Nephron (organoid): ENCODE data around the gene STPG1.

Experiments
- H3K27ac Mint-ChIP-seq, 3 experiments: 2 replicates each; pipeline ENCODE4 v1.8.0; 2020; ENCODE audit warnings: mixed read lengths in 3 of 3, mild to moderate bottlenecking in 2 of 3, moderate library complexity in 1 of 3
- H3K27me3 Mint-ChIP-seq: 2 replicates; pipeline ENCODE4 v1.8.0; 2021; ENCODE audit warnings: low read depth, mild to moderate bottlenecking, moderate library complexity, mixed read lengths
- H3K36me3 Mint-ChIP-seq: 2 replicates; pipeline ENCODE4 v1.8.0; 2020; ENCODE audit warnings: low read depth, mixed read lengths
- H3K4me1 Mint-ChIP-seq: 2 replicates; pipeline ENCODE4 v1.8.0; 2020; ENCODE audit warnings: mixed read lengths
- H3K4me3 Mint-ChIP-seq, 3 experiments: 2 replicates each; pipeline ENCODE4 v1.8.0; 2020; ENCODE audit warnings: mild to moderate bottlenecking in 3 of 3, mixed read lengths in 3 of 3, moderate library complexity in 2 of 3
- H3K9me3 Mint-ChIP-seq: 2 replicates; pipeline ENCODE4 v1.8.0; 2020; ENCODE audit warnings: mixed read lengths
- TF ChIP-seq, protein P1 (sequence below), 3 experiments: fragments of 200-600 bp; sonication (generic); IDR thresholded peaks; one replicate each; pipeline ENCODE4 v1.5.0; 2021; ENCODE audit warnings: antibody characterized with exemption in 3 of 3; ENCODE audit not compliant: unreplicated experiment in 3 of 3

STPG1 gene

DNA sequence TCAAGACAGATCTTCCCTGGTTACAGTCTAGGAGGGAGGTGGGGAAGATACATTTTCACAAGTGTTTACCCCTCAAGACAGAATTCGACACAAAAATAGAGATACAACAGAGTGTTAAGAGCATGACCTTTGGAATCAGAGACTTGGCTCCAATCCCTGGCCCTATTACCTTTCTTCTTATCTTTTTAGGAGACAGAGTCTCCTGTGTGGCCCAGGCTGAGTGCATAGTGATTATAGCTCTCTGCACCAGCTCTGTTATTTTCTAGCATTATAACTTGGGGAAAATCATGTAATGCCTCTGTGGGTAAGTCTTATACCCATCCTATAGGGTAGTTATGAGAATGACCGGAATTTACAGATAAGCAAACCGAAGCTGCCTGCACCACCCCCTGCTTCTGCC, 11.9 kb upstream of the STPG1 start:
- H3K4me3 Mint-ChIP-seq = no peak overlapping the region
- no peaks in the 10 kb centered on the region for H3K9me3 Mint-ChIP-seq
- H3K36me3 Mint-ChIP-seq = peaks cover 17% of the 10 kb centered on the region
- H3K4me1 Mint-ChIP-seq = no peaks in the 10 kb centered on the region
- TF ChIP-seq, protein P1, sequence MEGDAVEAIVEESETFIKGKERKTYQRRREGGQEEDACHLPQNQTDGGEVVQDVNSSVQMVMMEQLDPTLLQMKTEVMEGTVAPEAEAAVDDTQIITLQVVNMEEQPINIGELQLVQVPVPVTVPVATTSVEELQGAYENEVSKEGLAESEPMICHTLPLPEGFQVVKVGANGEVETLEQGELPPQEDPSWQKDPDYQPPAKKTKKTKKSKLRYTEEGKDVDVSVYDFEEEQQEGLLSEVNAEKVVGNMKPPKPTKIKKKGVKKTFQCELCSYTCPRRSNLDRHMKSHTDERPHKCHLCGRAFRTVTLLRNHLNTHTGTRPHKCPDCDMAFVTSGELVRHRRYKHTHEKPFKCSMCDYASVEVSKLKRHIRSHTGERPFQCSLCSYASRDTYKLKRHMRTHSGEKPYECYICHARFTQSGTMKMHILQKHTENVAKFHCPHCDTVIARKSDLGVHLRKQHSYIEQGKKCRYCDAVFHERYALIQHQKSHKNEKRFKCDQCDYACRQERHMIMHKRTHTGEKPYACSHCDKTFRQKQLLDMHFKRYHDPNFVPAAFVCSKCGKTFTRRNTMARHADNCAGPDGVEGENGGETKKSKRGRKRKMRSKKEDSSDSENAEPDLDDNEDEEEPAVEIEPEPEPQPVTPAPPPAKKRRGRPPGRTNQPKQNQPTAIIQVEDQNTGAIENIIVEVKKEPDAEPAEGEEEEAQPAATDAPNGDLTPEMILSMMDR (IDR thresholded peaks at IDR 0.05; ENCODE audit: unreplicated experiment in 3 of 3) = no peak
- no peak overlapping the region for H3K27ac Mint-ChIP-seq
- H3K27me3 Mint-ChIP-seq = peaks cover 8% of the 10 kb centered on the region

DNA sequence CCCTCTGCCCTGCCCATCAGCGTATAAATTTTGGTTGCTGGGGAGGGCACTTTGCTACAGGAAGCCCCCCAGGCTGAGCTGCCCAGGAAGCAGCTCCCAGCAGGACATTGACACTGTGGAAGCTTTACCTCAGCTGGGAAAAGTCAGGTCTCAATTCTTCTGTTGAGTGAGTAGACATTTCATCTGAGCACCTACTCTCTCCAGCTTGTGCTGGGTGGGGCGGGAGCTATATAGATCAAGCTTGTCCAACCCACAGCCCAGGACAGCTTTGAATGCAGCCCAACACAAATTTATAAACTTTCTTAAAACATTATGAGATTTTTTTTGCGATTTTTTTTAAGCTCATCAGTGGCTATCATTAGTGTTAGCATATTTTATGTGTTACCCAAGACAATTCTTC, 11.4 kb upstream of the STPG1 start:
- no peak overlapping the region for H3K27ac Mint-ChIP-seq
- peaks cover 17% of the 10 kb centered on the region for H3K36me3 Mint-ChIP-seq
- H3K27me3 Mint-ChIP-seq = peaks cover 8% of the 10 kb centered on the region
- TF ChIP-seq, protein P1 (IDR thresholded peaks at IDR 0.05; ENCODE audit: unreplicated experiment in 3 of 3) = no peak
- no peaks in the 10 kb centered on the region for H3K4me1 Mint-ChIP-seq
- no peak overlapping the region for H3K4me3 Mint-ChIP-seq
- no peaks in the 10 kb centered on the region for H3K9me3 Mint-ChIP-seq

DNA sequence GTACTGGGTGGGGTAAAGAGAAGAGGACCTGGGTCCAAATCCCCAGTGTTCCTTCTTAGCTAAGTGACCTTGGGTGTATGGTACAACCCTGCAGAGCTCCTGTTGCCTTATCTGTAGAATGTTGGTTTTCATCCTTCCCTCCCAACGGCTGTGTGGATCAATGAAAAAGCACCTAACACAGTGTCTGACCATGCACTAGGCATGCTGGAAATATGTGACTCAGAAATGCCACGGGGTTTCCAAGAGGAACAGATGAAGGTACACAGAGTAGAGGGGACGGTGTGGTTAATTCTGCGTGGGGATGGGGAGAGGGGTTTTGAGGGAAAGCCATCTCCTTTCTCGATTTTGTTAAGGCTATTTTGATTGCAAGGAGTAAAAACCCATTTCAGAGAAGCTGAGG, 10.6 kb upstream of the STPG1 start:
- H3K9me3 Mint-ChIP-seq = no peaks in the 10 kb centered on the region

DNA sequence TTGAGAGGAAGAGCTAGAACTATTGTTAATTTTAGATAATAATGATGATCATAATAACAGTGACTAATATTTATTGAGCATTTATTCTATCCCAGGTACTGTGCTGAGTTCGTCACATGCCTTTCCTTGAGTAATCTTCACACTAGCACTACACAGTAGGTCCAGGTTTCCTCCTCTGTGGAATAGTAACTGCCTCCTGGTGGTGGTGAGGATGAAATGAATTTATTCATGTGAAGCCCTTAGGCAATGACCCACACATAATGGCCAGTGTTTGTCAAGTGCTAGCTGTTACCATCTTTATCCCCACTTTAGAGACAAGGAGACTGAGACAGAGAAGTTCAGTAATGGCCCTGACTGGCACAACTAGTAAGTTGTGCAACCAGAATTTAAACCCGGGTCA, 7.9 kb upstream of the STPG1 start:
- TF ChIP-seq, protein P1 (IDR thresholded peaks at IDR 0.05; ENCODE audit: unreplicated experiment in 3 of 3) = no peak
- H3K27ac Mint-ChIP-seq = no peak overlapping the region
- H3K4me1 Mint-ChIP-seq = peaks cover 12% of the 10 kb centered on the region
- H3K9me3 Mint-ChIP-seq = no peaks in the 10 kb centered on the region
- H3K4me3 Mint-ChIP-seq = no peak overlapping the region
- no peaks in the 10 kb centered on the region for H3K27me3 Mint-ChIP-seq
- H3K36me3 Mint-ChIP-seq = peaks cover 22% of the 10 kb centered on the region

More for the DNA sequence above, 10.6 kb upstream of the STPG1 start:
- peaks cover 8% of the 10 kb centered on the region for H3K27me3 Mint-ChIP-seq
- no peak overlapping the region for H3K27ac Mint-ChIP-seq
- TF ChIP-seq, protein P1 (IDR thresholded peaks at IDR 0.05; ENCODE audit: unreplicated experiment in 3 of 3) = no peak
- no peaks in the 10 kb centered on the region for H3K4me1 Mint-ChIP-seq
- no peak overlapping the region for H3K4me3 Mint-ChIP-seq
- H3K36me3 Mint-ChIP-seq = peaks cover 22% of the 10 kb centered on the region

DNA sequence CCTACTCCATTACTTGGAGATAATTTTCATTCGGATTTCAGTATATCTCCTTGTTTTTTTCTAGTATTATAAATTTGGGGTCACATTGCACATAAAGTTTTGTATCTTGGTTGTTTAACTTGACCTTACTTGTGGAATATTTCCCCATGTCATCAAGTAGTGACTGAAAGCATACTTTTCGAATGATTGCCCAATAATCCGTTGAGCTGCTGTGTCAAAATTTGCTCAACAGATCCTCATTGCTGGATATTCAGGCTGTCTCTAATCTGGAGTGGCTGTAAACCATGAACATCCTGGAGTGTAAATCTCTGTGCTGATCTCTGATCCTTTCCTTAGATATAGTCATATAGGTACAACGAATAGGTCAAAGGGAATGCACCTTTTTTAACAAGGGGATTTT, 7.0 kb upstream of the STPG1 start:
- Mint-ChIP-seq H3K4me3 (no peak overlapping the region), H3K27ac (no peak overlapping the region), H3K9me3 (no peaks in the 10 kb centered on the region), H3K27me3 (peaks cover 4% of the 10 kb centered on the region), H3K36me3 (peaks cover 19% of the 10 kb centered on the region), H3K4me1 (peaks cover 20% of the 10 kb centered on the region)
- TF ChIP-seq, protein P1 (IDR thresholded peaks at IDR 0.05; ENCODE audit: unreplicated experiment in 3 of 3) = no peak

DNA sequence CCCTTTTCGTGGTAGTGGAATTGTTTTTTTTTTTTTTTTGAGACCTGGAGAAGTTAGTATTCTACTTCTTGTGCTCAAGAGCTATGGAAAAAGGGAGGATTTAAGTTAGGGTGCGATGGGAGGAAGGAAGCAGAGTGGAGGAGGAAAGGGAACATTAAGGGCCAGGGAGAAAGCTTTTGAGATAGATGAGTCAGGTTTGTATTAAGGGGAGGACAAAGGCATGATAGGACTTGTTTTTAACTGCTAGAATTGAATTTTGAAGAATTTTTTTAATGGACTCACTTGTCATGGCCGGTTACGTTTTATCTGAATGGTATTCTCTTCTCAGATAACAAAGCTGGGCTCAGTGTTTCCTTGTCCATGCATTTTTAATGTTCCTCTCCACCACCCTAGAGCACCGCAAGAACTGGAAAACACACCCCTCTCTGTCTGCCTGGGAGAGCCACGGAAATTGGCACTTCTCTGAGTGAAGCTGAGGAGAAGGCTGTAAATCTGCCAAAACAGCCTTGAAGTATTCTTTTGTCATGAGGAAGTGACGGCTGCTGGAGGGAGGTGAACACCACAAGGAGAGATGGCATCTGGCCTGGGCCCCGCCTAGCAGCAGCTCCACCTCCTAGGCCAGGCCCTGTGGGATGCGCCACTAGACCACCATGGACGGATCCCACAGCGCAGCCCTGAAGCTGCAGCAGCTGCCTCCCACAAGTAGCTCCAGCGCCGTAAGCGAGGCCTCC, 5.5 kb upstream of the STPG1 start:
- Mint-ChIP-seq H3K9me3 (no peaks in the 10 kb centered on the region), H3K27me3 (peaks cover 4% of the 10 kb centered on the region), H3K27ac (no peak overlapping the region), H3K4me3 (no peak overlapping the region), H3K36me3 (peaks cover 18% of the 10 kb centered on the region), H3K4me1 (peaks cover 20% of the 10 kb centered on the region)
- TF ChIP-seq, protein P1 (IDR thresholded peaks at IDR 0.05; ENCODE audit: unreplicated experiment in 3 of 3) = no peak
